ENCODE data around the gene CLPX. TPM values are rescaled to one million over a fixed set of nuclear protein-coding genes. Genes with fewer than 3 reads are reported as not detected.
"Not testable (repeated sequence)": the region's sequence is repeated elsewhere in the genome, so short reads cannot be mapped to it uniquely, and the experiment has no call there.

Gene CLPX
- 100 to 1,000 TPM in 1 of 6 donors, 10 to 100 TPM in 5; 39.3 to 105 (median 49.4) TPM for total RNA-seq

- DNase-seq, result peak; percentile 95 to 96
- Histone ChIP-seq H3K4me3 (peak within 1 kb of the TSS; percentile 82 to 94 (median 92)), H3K9me3 (no peaks in the 10 kb centered on the region), H3K36me3 (peaks cover 0 to 6% (median 0%) of the 10 kb centered on the region in 4 donors), H3K27me3 (no peaks in the 10 kb centered on the region), H3K4me1 (peaks cover 18 to 41% (median 25%) of the 10 kb centered on the region in 4 donors), H3K27ac (peak within 1 kb of the TSS; percentile 95 to 99 (median 96))
- WGBS, 2 donors, result 0% methylated on average over 20 to 67 of the region's 70 CpGs
- peak; percentile 97 to 98 for ATAC-seq (ENCODE audit: low FRiP score in 2 of 2)
- peak in 1 of 4 donors; percentile 62 for TF ChIP-seq EP300 (IDR thresholded peaks at IDR 0.05)
- peak in 3 of 4 donors; percentile 66 to 86 (median 76) for TF ChIP-seq POLR2A (IDR thresholded peaks at IDR 0.05)
- TF ChIP-seq, protein P1, sequence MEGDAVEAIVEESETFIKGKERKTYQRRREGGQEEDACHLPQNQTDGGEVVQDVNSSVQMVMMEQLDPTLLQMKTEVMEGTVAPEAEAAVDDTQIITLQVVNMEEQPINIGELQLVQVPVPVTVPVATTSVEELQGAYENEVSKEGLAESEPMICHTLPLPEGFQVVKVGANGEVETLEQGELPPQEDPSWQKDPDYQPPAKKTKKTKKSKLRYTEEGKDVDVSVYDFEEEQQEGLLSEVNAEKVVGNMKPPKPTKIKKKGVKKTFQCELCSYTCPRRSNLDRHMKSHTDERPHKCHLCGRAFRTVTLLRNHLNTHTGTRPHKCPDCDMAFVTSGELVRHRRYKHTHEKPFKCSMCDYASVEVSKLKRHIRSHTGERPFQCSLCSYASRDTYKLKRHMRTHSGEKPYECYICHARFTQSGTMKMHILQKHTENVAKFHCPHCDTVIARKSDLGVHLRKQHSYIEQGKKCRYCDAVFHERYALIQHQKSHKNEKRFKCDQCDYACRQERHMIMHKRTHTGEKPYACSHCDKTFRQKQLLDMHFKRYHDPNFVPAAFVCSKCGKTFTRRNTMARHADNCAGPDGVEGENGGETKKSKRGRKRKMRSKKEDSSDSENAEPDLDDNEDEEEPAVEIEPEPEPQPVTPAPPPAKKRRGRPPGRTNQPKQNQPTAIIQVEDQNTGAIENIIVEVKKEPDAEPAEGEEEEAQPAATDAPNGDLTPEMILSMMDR (IDR thresholded peaks at IDR 0.05), result peak in 1 of 6 experiments; percentile 13
- peak; percentile 31 to 79 for TF ChIP-seq POLR2AphosphoS5 (IDR thresholded peaks at IDR 0.05)
These were observed at the start of gene CLPX for GRCh38 chr15:65184868-65185717. Gene CLPX, minus strand, starts transcription at chr15:65185342. Its CDS starts 189 bp downstream, at chr15:65185153.

GRCh38 chr15:65233696-65234095, 48.6 kb upstream of the CLPX start:
- Histone ChIP-seq H3K27me3 (no peaks in the 10 kb centered on the region), H3K27ac (no peak overlapping the region), H3K9me3 (no peaks in the 10 kb centered on the region), H3K36me3 (no peaks in the 10 kb centered on the region), H3K4me3 (no peak overlapping the region), H3K4me1 (no peaks in the 10 kb centered on the region)
- 84 to 85% methylated on average over 5 of the region's 5 CpGs for WGBS, 2 donors
- DNase-seq (no peak), ATAC-seq (ENCODE audit: low FRiP score in 2 of 2) (no peak)
- TF ChIP-seq EP300 (IDR thresholded peaks at IDR 0.05), result no peak
- TF ChIP-seq, protein P1 (IDR thresholded peaks at IDR 0.05), result no peak

- DNase-seq, result no peak
- Histone ChIP-seq H3K36me3 (no peaks in the 10 kb centered on the region), H3K27ac (no peak overlapping the region), H3K9me3 (no peaks in the 10 kb centered on the region), H3K4me3 (no peak overlapping the region), H3K27me3 (no peaks in the 10 kb centered on the region), H3K4me1 (no peaks in the 10 kb centered on the region)
- WGBS, 2 donors, result 97% methylated on average over 3 of the region's 3 CpGs
- ATAC-seq (ENCODE audit: low FRiP score in 2 of 2), result no peak
- TF ChIP-seq EP300 (IDR thresholded peaks at IDR 0.05) (no peak), POLR2A (IDR thresholded peaks at IDR 0.05) (no peak)
These were observed 47.4 kb upstream of the CLPX start for GRCh38 chr15:65232520-65232919.

GRCh38 chr15:65231306-65231705, 46.2 kb upstream of the CLPX start:
- no peak overlapping the region for H3K27ac ChIP-seq
- 90 to 93% methylated on average over 10 of the region's 10 CpGs for WGBS, 2 donors

GRCh38 chr15:65226901-65227300, 41.8 kb upstream of the CLPX start:
- DNase-seq; H3K4me1 ChIP-seq; H3K27ac ChIP-seq; ATAC-seq (ENCODE audit: low FRiP score in 2 of 2); H3K27me3 ChIP-seq; H3K9me3 ChIP-seq; H3K36me3 ChIP-seq; H3K4me3 ChIP-seq: not testable (repeated sequence)
- WGBS, 2 donors, result 79% methylated on average over 3 of the region's 10 CpGs; no CpG with 5 or more reads in 1 of the 2 donors

More at GRCh38 chr15:65231306-65231705, 46.2 kb upstream of the CLPX start:
- Histone ChIP-seq H3K4me3 (no peak overlapping the region), H3K27me3 (no peaks in the 10 kb centered on the region), H3K4me1 (no peaks in the 10 kb centered on the region), H3K36me3 (no peaks in the 10 kb centered on the region), H3K9me3 (no peaks in the 10 kb centered on the region)
- TF ChIP-seq EP300 (IDR thresholded peaks at IDR 0.05), result no peak
- TF ChIP-seq POLR2AphosphoS5 (IDR thresholded peaks at IDR 0.05), result no peak
- TF ChIP-seq POLR2A (IDR thresholded peaks at IDR 0.05), result no peak
- TF ChIP-seq, protein P1 (IDR thresholded peaks at IDR 0.05), result no peak
- DNase-seq (no peak), ATAC-seq (ENCODE audit: low FRiP score in 2 of 2) (no peak)

Measured in upper lobe of left lung (tissue), 6 donors.